ENCODE data around the gene MGAT5.
"Not testable (repeated sequence)": the region's sequence is repeated elsewhere in the genome, so short reads cannot be mapped to it uniquely, and the experiment has no call there.

MGAT5 gene

GRCh38 chr2:134281815-134282419 is 28.0 kb downstream of the MGAT5 start:
- DNase-seq, result no peak

GRCh38 chr2:134282629-134283400 is 28.9 kb downstream of the MGAT5 start:
- no peak for DNase-seq

GRCh38 chr2:134283661-134284060 is 29.8 kb downstream of the MGAT5 start:
- DNase-seq, result no peak

- DNase-seq, result no peak
These were observed 30.3 kb downstream of the MGAT5 start for GRCh38 chr2:134284119-134284670.

GRCh38 chr2:134287323-134287722 is 33.5 kb downstream of the MGAT5 start:
- DNase-seq, result no peak

- DNase-seq, result no peak
These were observed 34.9 kb downstream of the MGAT5 start for GRCh38 chr2:134288814-134289213.

- DNase-seq, result no peak
These were observed 35.4 kb downstream of the MGAT5 start for GRCh38 chr2:134289225-134289624.

GRCh38 chr2:134290358-134290757 is 36.5 kb downstream of the MGAT5 start:
- DNase-seq, result no peak

GRCh38 chr2:134292514-134292913 is 38.6 kb downstream of the MGAT5 start:
- DNase-seq, result no peak

- DNase-seq, result no peak
These were observed 40.1 kb downstream of the MGAT5 start for GRCh38 chr2:134293719-134294537.

GRCh38 chr2:134294598-134294997 is 40.7 kb downstream of the MGAT5 start:
- not testable (repeated sequence) for DNase-seq

GRCh38 chr2:134295441-134295840 is 41.6 kb downstream of the MGAT5 start:
- no peak for DNase-seq

GRCh38 chr2:134296301-134296700 is 42.4 kb downstream of the MGAT5 start:
- DNase-seq, result no peak

- no peak for DNase-seq
These were observed 45.5 kb downstream of the MGAT5 start for GRCh38 chr2:134299334-134299733.

GRCh38 chr2:134300585-134300984 is 46.7 kb downstream of the MGAT5 start:
- no peak for DNase-seq

- DNase-seq, result no peak
These were observed 47.4 kb downstream of the MGAT5 start for GRCh38 chr2:134301099-134301927.

GRCh38 chr2:134301928-134302260 is 48.0 kb downstream of the MGAT5 start:
- no peak for DNase-seq

- no peak for DNase-seq
These were observed 50.7 kb downstream of the MGAT5 start for GRCh38 chr2:134304394-134305108.

- DNase-seq, result no peak
These were observed 51.2 kb downstream of the MGAT5 start for GRCh38 chr2:134305109-134305491.

GRCh38 chr2:134306521-134306920 is 52.6 kb downstream of the MGAT5 start:
- DNase-seq, result no peak

GRCh38 chr2:134307334-134307733 is 53.5 kb downstream of the MGAT5 start:
- no peak for DNase-seq

Measured in hippocampal formation (tissue), 2 donors.